ENCODE measurements around the gene MCM8.

MCM8 gene

DNA sequence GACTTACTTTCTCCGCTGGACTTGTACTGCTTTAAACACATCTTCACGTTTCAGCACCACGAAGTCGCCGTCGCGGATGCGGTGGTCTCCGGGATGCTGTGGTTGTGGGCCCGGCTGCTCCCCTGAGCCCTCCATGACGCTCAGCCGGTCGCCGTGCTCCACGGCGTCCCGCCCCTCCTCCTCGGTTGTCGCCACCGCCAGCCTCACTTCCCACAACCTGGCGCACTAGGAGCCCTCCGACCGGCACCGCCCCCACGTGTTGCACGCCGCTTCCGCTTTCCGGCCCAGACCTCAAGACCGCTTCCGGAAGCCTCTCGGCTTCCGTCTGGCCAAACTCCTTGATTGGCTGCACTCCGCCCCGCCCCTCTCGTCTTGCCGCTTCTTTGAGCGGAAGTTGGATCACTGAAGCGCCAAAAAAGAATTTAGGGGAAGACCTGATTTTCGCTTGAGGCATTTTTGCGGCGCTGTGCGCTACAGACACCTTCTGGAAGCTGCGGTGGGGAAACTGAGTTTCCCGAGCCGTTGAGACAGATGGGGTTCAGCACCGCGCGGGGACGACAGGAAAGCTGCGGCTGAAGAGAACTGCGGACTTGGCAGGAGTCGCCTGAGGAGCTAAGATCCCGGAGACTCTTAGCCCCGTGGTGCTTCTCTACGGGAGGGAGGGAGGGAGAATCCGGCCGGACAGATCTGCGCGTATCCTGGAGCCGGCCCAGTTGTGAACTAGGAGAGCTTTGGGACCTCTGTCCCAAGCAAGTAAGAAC, at the start of gene MCM8, which contains the start of gene TRMT6:
Gene MCM8 (plus strand): TSS at position 382 of the 761 bp plus-strand sequence. CDS start 1,364 bp downstream, outside the sequence.
Gene TRMT6 (minus strand): TSS at position 263 of the 761 bp plus-strand sequence. CDS start 128 bp downstream, at position 135.
- peak; percentile 94 to 96 for DNase-seq

DNA sequence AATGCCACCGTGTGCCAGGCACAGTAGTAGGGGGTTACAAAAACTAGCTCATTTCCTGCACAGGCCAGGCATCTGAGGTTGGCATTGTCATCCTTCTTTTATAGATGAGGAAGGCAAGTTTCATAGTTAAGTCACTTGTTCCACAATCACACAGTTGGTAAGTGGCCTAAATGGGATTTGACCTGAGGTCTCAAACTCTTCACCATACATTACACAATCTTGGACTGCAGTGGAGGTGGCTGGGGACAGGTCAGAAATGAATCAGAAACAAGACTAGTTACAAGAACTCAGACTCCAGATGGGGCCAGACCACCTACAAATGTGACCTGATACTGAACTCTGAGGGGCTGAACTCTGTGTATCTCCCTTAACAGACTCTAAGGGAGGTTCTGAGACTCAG, 49.5 kb upstream of the MCM8 start:
- no peak for DNase-seq

DNA sequence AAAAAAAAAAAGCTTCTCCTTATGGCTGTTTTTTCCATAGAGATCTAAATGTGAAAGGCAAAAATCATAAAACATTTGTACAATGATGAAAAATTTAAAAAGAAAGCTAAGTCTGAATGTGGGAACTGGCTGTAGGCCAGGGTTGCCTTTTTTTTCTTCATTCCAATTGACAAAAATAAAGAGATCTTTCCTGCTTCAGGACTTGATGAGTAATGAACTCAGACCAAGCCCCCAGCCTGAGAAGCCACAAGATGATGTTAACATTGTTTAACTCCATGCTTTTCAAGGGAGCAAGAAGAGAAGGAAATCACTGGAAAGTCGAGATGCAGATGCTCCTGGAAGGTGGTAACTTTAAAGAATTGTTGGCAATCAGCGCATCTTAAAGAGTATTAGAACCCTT, 41.5 kb upstream of the MCM8 start:
- no peak for DNase-seq

- DNase-seq: no peak
These were observed 40.3 kb upstream of the MCM8 start for GRCh38 chr20:5910186-5910585.

DNA sequence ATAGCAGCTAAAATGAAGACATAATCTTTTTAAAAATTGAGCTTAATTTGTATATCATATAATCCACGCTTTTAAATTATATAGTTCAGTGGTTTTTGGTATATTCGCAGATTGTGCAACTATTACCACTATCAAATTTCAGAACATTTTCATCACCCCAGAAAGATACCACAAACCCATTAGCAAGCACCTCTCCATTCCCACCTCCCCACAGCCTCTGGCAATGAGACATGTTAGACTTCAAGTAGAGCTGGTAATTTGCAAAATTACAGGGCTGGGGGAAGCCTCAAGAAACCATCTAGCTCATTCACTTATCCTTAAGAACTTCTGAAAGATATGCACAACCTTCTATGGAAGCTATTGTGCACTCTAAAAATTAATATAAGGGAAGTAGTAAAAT, 37.3 kb upstream of the MCM8 start:
- no peak for DNase-seq

DNA sequence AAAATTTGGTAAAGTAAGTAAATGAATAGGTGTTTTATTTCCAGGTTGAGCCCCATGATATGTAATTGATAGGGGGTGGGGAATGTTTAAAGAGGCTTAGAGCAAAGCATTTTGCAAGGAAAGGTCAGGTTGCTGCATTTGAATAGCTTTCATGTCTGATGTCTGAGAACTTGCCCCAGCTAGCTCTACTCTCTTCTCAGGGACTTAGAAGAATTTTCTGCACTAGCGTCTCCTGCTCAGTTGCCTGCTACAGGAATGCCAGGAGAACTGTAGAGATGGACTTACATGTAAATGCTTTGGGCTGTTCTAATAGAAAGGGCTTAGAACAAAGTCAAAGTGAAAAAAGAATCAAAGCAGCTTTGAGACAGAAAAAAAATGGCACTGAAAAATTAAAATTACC, 35.6 kb upstream of the MCM8 start:
- DNase-seq: no peak

DNA sequence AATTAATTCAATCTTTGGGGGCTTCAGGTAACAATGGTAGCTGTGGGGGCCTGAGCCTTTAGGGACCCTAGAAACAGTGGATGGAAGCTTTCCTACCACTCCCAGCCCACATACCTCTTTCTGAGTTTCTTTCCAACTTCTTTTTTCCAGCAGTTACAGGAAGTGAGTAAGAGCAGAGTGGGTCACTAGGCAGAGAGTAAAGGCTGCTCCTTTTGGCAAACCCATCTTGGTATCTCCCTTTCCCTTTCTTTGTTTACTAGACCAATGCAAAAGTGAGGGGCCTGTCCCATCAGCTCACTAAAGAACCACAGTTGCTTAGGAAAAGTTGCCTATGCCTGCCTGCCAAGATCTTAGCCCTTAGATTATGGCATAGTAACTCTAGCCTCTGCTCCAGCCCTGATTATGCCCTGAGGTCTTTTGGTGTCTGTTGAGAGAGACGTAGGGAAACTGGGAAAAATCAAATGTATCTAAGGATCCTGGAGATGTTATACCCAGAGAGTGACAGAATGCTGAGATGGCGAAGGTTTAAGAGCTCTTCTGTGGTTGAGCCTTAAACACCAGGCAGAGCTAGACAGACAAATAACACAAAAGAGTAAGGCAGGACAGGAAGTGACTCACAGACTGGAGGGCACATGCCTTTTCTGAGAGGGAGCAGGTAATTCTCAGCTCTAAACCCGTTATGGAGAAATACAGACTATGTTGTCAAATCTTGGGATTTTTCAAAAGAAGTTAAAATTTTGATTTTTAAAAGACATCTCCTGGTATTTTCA, 31.4 kb upstream of the MCM8 start:
- no peak for DNase-seq

- DNase-seq: no peak
These were observed 30.6 kb upstream of the MCM8 start for GRCh38 chr20:5919626-5920544.

GRCh38 chr20:5920581-5920980, 29.9 kb upstream of the MCM8 start:
- no peak for DNase-seq

DNA sequence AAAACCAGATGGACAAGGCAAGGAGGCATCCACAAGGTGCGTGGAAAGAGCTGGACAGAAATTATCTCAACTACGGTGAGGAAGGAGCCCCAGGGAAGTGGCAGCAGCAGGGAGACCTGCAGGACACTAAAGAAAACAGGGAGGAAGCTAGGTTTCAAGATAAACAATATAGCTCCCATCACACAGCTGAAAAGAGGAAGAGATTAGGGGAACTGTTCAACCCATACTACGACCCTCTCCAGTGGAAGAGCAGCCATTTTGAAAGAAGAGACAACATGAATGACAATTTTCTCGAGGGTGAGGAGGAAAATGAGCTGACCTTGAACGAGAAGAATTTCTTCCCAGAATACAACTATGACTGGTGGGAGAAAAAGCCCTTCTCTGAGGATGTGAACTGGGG, 27.0 kb upstream of the MCM8 start:
- no peak for DNase-seq

DNA sequence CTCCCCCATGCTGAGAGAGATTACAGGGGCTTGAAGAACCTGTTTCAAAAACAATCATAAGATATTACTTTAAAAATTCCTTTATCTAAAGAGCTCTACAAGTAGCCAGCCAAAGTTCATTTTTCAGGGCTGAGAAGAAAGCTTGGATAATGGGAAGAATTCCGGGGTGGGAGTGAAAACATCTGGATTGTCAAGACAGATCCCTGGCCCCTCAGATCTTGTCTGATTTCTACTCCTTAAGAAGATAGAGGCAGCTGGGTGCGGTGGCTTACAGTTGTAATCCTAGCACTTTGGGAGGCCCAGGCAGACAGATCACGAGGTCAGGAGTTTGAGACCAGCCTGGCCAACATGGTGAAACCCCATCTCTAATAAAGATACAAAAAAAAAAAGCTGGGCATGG, 24.9 kb upstream of the MCM8 start:
- DNase-seq: no peak

GRCh38 chr20:5927749-5928462, 22.5 kb upstream of the MCM8 start:
- no peak for DNase-seq

DNA sequence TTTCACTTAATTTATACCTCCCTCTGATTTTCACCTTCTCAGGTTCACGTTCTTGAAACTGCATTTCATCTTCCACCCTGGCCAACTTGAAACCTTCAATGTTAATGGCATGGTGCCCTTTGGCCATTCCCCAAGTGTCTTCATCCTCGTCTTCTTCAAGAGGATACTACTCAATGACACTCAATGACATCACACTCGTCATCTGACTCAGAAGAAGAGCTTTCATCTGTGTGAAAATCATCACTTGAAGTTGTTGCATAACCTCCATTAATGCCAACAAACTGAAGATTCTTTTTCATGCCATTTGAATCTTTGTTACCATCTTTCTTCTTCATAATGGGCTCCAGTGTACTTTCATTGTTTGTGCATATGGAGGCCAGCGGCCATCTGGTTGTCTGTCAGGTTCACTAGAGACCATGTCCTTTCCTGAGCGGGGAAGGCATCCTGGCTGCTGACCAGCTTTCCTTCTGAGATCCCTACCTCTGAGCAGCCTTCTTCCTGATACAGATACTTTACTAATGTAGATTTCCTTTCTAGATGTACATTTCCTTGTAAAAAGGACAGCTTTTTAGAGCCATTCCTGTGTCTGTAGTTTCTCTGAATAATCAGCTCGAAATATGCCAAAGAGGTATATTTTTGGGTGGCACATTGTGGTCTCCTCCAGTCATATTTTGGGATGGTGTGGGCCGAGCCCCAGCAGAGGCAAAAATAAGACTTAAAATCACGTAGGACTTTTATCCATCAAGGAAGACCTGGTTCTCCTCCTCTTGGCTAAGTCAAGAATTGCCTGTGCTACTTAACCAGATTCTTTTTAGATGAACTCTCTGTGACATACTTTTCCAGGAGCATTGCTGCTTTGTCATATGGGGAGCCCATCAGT, 21.4 kb upstream of the MCM8 start:
- DNase-seq: no peak

DNA sequence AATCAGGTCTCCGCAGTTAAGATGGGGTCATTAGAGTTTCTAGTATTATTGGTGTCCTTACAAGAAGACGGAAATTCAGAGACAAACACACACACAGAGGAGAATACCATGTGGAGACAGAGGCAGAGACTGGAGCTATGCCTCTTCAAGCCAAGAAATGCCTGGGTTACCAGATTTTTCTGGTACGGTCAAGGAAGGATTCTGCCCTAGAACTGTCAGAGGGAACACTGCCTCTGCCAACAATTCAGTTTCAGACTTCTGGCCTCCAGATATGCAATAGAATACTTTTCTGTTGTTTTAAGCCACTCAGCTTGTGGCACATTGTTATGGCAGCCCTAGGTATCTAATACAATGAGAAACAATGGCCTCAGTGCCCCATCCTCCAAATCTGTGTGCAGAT, 19.0 kb upstream of the MCM8 start:
- no peak for DNase-seq

- no peak for DNase-seq
These were observed 17.7 kb upstream of the MCM8 start for GRCh38 chr20:5932796-5933195.

- DNase-seq: no peak
These were observed 16.5 kb upstream of the MCM8 start for GRCh38 chr20:5933802-5934436.

DNA sequence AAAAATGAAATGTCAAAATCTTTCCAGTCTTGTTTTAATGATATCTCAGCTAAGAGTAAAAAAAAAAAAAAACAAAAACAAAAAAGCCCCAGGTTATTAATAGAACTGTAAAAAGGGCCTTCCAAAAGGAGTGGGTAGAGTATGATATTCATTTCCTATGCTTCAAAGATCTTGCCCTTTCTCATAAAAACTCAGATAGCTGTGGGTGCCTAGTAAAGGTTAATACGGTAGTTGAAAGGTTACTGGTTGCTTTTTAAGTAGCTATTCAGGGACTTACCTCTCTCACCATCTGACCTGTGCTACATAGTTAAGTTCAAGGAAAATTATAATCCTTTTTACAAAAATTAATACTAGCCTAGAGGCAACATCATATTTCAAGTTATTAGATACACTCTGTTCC, 15.1 kb upstream of the MCM8 start:
- no peak for DNase-seq

DNA sequence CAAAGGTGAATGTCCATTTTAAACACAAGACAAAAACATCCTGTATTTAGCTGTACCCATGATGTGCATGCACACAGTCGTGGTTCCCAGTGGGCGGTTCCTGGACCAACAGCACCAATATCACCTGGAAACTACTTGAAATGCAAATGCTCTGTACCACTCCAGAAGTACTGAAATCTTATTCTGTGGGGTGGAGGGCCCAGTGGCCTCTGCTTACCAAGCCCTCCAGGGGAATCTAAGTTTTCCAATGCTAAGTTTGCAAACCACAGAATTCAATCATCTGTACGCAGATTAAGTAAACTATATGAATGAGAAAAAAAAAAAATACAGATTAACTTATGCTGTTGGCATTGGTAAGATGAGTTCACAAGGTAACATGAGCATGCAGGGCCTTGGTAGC, 14.2 kb upstream of the MCM8 start:
- no peak for DNase-seq

DNA sequence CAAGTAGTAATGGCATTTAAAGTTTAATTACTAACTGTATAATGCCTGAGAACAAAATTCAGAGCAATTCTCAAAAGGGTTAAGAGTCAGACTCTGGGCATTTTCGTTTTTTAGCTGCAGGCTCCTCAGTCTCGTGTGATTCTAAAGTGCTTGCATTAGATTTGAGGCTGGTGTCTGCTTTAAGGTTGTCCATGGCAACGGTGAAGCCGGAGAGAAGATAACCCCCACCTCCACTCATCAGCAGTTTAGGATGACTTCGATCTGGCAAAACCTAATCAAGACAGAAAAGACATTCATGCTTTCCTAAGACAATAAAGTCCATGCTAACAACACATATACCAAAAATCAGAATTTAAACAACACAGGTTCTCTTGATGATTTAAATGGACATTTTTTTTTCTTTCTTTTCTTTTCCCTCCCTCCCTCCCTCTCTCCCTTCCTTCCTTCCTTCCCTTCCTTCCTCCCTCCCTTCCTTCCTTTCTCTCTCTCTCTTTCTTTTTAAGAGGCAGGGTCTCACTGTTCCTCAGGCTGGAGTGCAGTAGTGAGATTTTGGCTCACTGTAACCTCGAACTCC, 11.9 kb upstream of the MCM8 start:
- no peak for DNase-seq

- DNase-seq: no peak
These were observed 4.5 kb upstream of the MCM8 start for GRCh38 chr20:5945963-5946362.

- DNase-seq: no peak
These were observed 3.2 kb upstream of the MCM8 start for GRCh38 chr20:5947276-5947675.
